Measurements from ENCODE around the gene POMGNT2.

Gene POMGNT2

GRCh38 chr3:43105596-43106292, at the start of gene POMGNT2:
Gene POMGNT2 (minus strand): TSS chr3:43106079. CDS start chr3:43081431, 24,648 bp downstream.
- no peak within 1 kb of the TSS for H3K27ac ChIP-seq
- DNase-seq (ENCODE audit: low read depth, low spot score) = peak; percentile 10

GRCh38 chr3:43154980-43155379, 49.1 kb upstream of the POMGNT2 start:
- DNase-seq (ENCODE audit: low read depth, low spot score) = no peak
- no peak overlapping the region for H3K27ac ChIP-seq

- no peak overlapping the region for H3K27ac ChIP-seq
- no peak for DNase-seq (ENCODE audit: low read depth, low spot score)
Measured at GRCh38 chr3:43153216-43154083, 47.6 kb upstream of the POMGNT2 start.

GRCh38 chr3:43152649-43153048, 46.8 kb upstream of the POMGNT2 start:
- no peak overlapping the region for H3K27ac ChIP-seq
- DNase-seq (ENCODE audit: low read depth, low spot score) = no peak

- DNase-seq (ENCODE audit: low read depth, low spot score) = no peak
- no peak overlapping the region for H3K27ac ChIP-seq
Measured at GRCh38 chr3:43148033-43148432, 42.2 kb upstream of the POMGNT2 start.

- DNase-seq (ENCODE audit: low read depth, low spot score) = no peak
Measured at GRCh38 chr3:43146599-43146998, 40.7 kb upstream of the POMGNT2 start.

GRCh38 chr3:43144761-43145490, 39.0 kb upstream of the POMGNT2 start:
- no peak overlapping the region for H3K27ac ChIP-seq
- no peak for DNase-seq (ENCODE audit: low read depth, low spot score)

More at GRCh38 chr3:43146599-43146998, 40.7 kb upstream of the POMGNT2 start:
- H3K27ac ChIP-seq = no peak overlapping the region

GRCh38 chr3:43142472-43142871, 36.6 kb upstream of the POMGNT2 start:
- H3K27ac ChIP-seq = no peak overlapping the region
- no peak for DNase-seq (ENCODE audit: low read depth, low spot score)

- H3K27ac ChIP-seq = no peak overlapping the region
- DNase-seq (ENCODE audit: low read depth, low spot score) = no peak
Measured at GRCh38 chr3:43138488-43139231, 32.8 kb upstream of the POMGNT2 start.

GRCh38 chr3:43132870-43133636, 27.2 kb upstream of the POMGNT2 start:
- no peak overlapping the region for H3K27ac ChIP-seq
- no peak for DNase-seq (ENCODE audit: low read depth, low spot score)

- H3K27ac ChIP-seq = no peak overlapping the region
- DNase-seq (ENCODE audit: low read depth, low spot score) = no peak
Measured at GRCh38 chr3:43132193-43132592, 26.3 kb upstream of the POMGNT2 start.

- DNase-seq (ENCODE audit: low read depth, low spot score) = no peak
- no peak overlapping the region for H3K27ac ChIP-seq
Measured at GRCh38 chr3:43128464-43128863, 22.6 kb upstream of the POMGNT2 start.

GRCh38 chr3:43126536-43126935, 20.7 kb upstream of the POMGNT2 start:
- no peak for DNase-seq (ENCODE audit: low read depth, low spot score)
- H3K27ac ChIP-seq = no peak overlapping the region

GRCh38 chr3:43123895-43124294, 18.0 kb upstream of the POMGNT2 start:
- no peak overlapping the region for H3K27ac ChIP-seq
- no peak for DNase-seq (ENCODE audit: low read depth, low spot score)

- no peak for DNase-seq (ENCODE audit: low read depth, low spot score)
- no peak overlapping the region for H3K27ac ChIP-seq
Measured at GRCh38 chr3:43120937-43121336, 15.1 kb upstream of the POMGNT2 start.

GRCh38 chr3:43117257-43117656, 11.4 kb upstream of the POMGNT2 start:
- no peak overlapping the region for H3K27ac ChIP-seq
- no peak for DNase-seq (ENCODE audit: low read depth, low spot score)

GRCh38 chr3:43113671-43114070, 7.8 kb upstream of the POMGNT2 start:
- no peak for DNase-seq (ENCODE audit: low read depth, low spot score)
- no peak overlapping the region for H3K27ac ChIP-seq

GRCh38 chr3:43106293-43106628, 382 bp upstream of the POMGNT2 start:
- no peak overlapping the region for H3K27ac ChIP-seq
- DNase-seq (ENCODE audit: low read depth, low spot score) = no peak
